GM12878 (cell line): ENCODE results near the gene FTL. TPM values are rescaled to one million over a fixed set of nuclear protein-coding genes. Genes with fewer than 3 reads are reported as not detected.

ENCODE experiments used
- ATAC-seq: fragments of 200-7000 bp; cut with Tn5 transposase; 3 replicates; pipeline ENCODE4 v1.9.1; 2020; ENCODE audit warnings: mild to moderate bottlenecking, moderate library complexity
- BruUV-seq: library from RNA; stranded (reverse); fragments of 400-500 nt; replicated peaks from 2 replicates; lab custom pipeline; 2021; lab: Mats Ljungman, UMichigan
- CTCF ChIA-PET: fragments of 300-600 bp; sonication (Branson Sonifier 250); formaldehyde crosslinking; extraction: SDS; loops from one replicate; lab custom pipeline; 2021; ENCODE audit warnings: inconsistent platforms; lab: Yijun Ruan, JAX
- POLR2A ChIA-PET: fragments of 350-600 bp; formaldehyde crosslinking; extraction: SDS; loops from one replicate; lab custom pipeline; 2021; ENCODE audit warnings: inconsistent platforms; lab: Charles Lee
- RAD21 ChIA-PET: fragments of 300-600 bp; sonication (Branson Sonifier 250); formaldehyde crosslinking; loops from one replicate; lab custom pipeline; 2023; ENCODE audit warnings: antibody characterized with exemption; ENCODE audit not compliant: unreplicated experiment; lab: Charles Lee
- SMC1A ChIA-PET: fragments of 300-600 bp; sonication (Branson Sonifier 250); formaldehyde crosslinking; loops from one replicate; lab custom pipeline; 2023; ENCODE audit not compliant: unreplicated experiment, uncharacterized antibody; lab: Charles Lee
- DNase-seq: peaks from one replicate; pipeline ENCODE4 v3.0.0-alpha.2; 2011; ENCODE audit warnings: low read depth, low spot score
- FAIRE-seq: peaks from 3 replicates; lab custom pipeline; 2011; peaks lifted over from hg19 to GRCh38; lab: Jason Lieb, UNC
- H2AFZ ChIP-seq: 2 replicates; pipeline ENCODE4 v1.6.0; 2011; ENCODE audit warnings: low read depth, low read length, control low read depth; ENCODE audit not compliant: control insufficient read depth
- H3K27ac ChIP-seq: 2 replicates; pipeline ENCODE4 v1.5.1; 2011; ENCODE audit warnings: control low read depth; ENCODE audit not compliant: control insufficient read depth, insufficient read depth
- H3K27me3 ChIP-seq, 2 experiments: replicated peaks in 1 of 2; 2 replicates each; pipeline versions ENCODE4 v1.6.0 to v1.6.1; 2011; ENCODE audit warnings: low read length in 1 of 2; ENCODE audit not compliant: control insufficient read depth in 2 of 2, insufficient read depth in 2 of 2
- H3K36me3 ChIP-seq, 2 experiments: 2 replicates each; pipeline ENCODE4 v1.5.1; 2011; ENCODE audit warnings: low read length in 1 of 2; ENCODE audit not compliant: control insufficient read depth in 2 of 2, insufficient read depth in 2 of 2
- H3K4me1 ChIP-seq: 2 replicates; pipeline ENCODE4 v1.6.1; 2011; ENCODE audit warnings: mild to moderate bottlenecking, low read length, moderate library complexity, mixed read lengths; ENCODE audit not compliant: control insufficient read depth, insufficient read depth
- H3K4me2 ChIP-seq: 2 replicates; pipeline ENCODE4 v1.6.0; 2011; ENCODE audit warnings: control low read depth; ENCODE audit not compliant: control insufficient read depth, insufficient read depth
- H3K4me3 ChIP-seq: fragments of 200-600 bp; sonication (generic); 2 replicates; pipeline ENCODE4 v1.5.1; 2016
- H3K79me2 ChIP-seq: 2 replicates; pipeline ENCODE4 v1.6.0; 2011; ENCODE audit warnings: low read length; ENCODE audit not compliant: control insufficient read depth, insufficient read depth
- H3K9ac ChIP-seq: 2 replicates; pipeline ENCODE4 v1.8.0; 2011; ENCODE audit warnings: low read length, control low read depth, mixed read lengths; ENCODE audit not compliant: control insufficient read depth, insufficient read depth
- H3K9me3 ChIP-seq: replicated peaks from 3 replicates; pipeline ENCODE4 v1.5.1; 2011; ENCODE audit warnings: mild to moderate bottlenecking, low read length; ENCODE audit not compliant: control insufficient read depth, insufficient read depth
- H4K20me1 ChIP-seq: 2 replicates; pipeline ENCODE4 v1.6.0; 2011; ENCODE audit not compliant: control insufficient read depth, insufficient read depth
- ASH2L ChIP-seq: fragments of 300-600, 200-600 bp; sonication (generic); IDR thresholded peaks from 2 replicates; pipeline ENCODE4 v1.6.1; 2017; ENCODE audit warnings: low read depth, mild to moderate bottlenecking, borderline replicate concordance
- CTCF ChIP-seq, 3 experiments: IDR thresholded peaks in 2 of 3; conservative IDR thresholded peaks in 1 of 3; 2 replicates each; pipeline ENCODE4 v1.5.1; 2011; ENCODE audit warnings: low read depth in 3 of 3, low read length in 3 of 3, mild to moderate bottlenecking in 3 of 3, control low read depth in 2 of 3, moderate library complexity in 2 of 3, inconsistent platforms in 1 of 3, mixed read lengths in 1 of 3; ENCODE audit not compliant: control insufficient read depth in 2 of 3, insufficient read depth in 1 of 3; ENCODE audit errors: extremely low read depth in 1 of 3
- KLF5 ChIP-seq: fragments of 450-650 bp; IDR thresholded peaks from 2 replicates; pipeline ENCODE4 v1.6.1; 2014; ENCODE audit warnings: mild to moderate bottlenecking; ENCODE audit not compliant: partially characterized antibody
- MTA2 ChIP-seq: fragments of 450-650 bp; IDR thresholded peaks from 2 replicates; pipeline ENCODE4 v1.6.1; 2016; ENCODE audit warnings: low read depth, mild to moderate bottlenecking, moderate library complexity
- RAD21 ChIP-seq: IDR thresholded peaks from 2 replicates; pipeline ENCODE4 v1.6.1; 2011; ENCODE audit warnings: mild to moderate bottlenecking, low read depth, low read length, moderate library complexity; ENCODE audit not compliant: insufficient read depth
- RCOR1 ChIP-seq: conservative IDR thresholded peaks from 2 replicates; pipeline ENCODE4 v1.6.1; 2012; ENCODE audit warnings: low read depth, low read length, improper control_type of control experiment
- RFX5 ChIP-seq: IDR thresholded peaks from 2 replicates; pipeline ENCODE4 v1.6.1; 2011; ENCODE audit warnings: low read depth, low read length, improper control_type of control experiment
- WRNIP1 ChIP-seq: IDR thresholded peaks from 2 replicates; pipeline ENCODE4 v1.6.1; 2011; ENCODE audit warnings: low read depth, low read length, improper control_type of control experiment, borderline replicate concordance
- WGBS: methylation state at CpG from one replicate; pipeline ENCODE4 v1.1.6; 2016; ENCODE audit warnings: low lambda C conversion rate; ENCODE audit not compliant: insufficient replicate concordance, insufficient coverage; ENCODE audit errors: missing lambda C conversion rate; 5-methylcytosine and 5-hydroxymethylcytosine counted together
- in situ Hi-C: fragments of 300-500 bp; cut with MboI; formaldehyde crosslinking; loops from 9 replicates; pipeline ENCODE4 v1.14.3; 2018; ENCODE audit warnings: mixed read lengths
- intact Hi-C: fragments of 100-400 bp; cut with micrococcal nuclease; formaldehyde crosslinking; loops from one replicate; pipeline ENCODE4 v1.14.2; 2022; ENCODE audit not compliant: unreplicated experiment
- polyA plus RNA-seq, 11 experiments: library from polyadenylated mRNA; depleted of rRNA in 4 of 11; unstranded in 6 of 11; stranded (reverse) in 5 of 11; fragments of >200 nt; fragmentation: Nextera tagmentation in 4 of 11; fragmentation: Illumina TruSeq in 1 of 11; extraction: Ambion mirVana in 4 of 11; extraction: Trizol in 1 of 11; gene quantifications; 1 replicate in 1 of 11; 2 replicates in 10 of 11; pipeline versions ENCODE4 v1.2.1 to v1.2.3, GENCODE V29; 2011 to 2016; ENCODE audit warnings: inconsistent platforms in 2 of 11, missing spikeins in 2 of 11, low read depth in 1 of 11
- total RNA-seq, 4 experiments: library from RNA; depleted of rRNA in 3 of 4; stranded (reverse); fragments of >200 nt in 3 of 4; fragmentation: Illumina TruSeq in 1 of 4; extraction: Trizol in 1 of 4; gene quantifications; 2 replicates each; pipeline versions ENCODE4 v1.2.1 to v1.2.3, GENCODE V29; 2013 to 2021

Gene FTL
- total and polyA plus RNA-seq, 10 of the 15 experiments (the other 5 are each of a cell fraction or from before 2014, with no cell fraction given), result 364 to 8,913 (median 1,595) TPM

GRCh38 chr19:48994035-48994386 is 28.9 kb downstream of the FTL start:
- 2% methylated on average over 12 of the region's 13 CpGs for WGBS
- H3K79me2 ChIP-seq, result peaks cover 53% of the 10 kb centered on the region
- TF ChIP-seq WRNIP1 (0 out of 2 replicates have a peak, but pooled peaks have one; percentile 21), MTA2 (no peak)
- TF ChIP-seq, all 136 proteins: peak for 1
- H3K4me2 ChIP-seq, result peak overlapping the region; percentile 46
- BruUV-seq, result TSS peak; percentile 78
- H3K9me3 ChIP-seq, result no peaks in the 10 kb centered on the region
- intact Hi-C loops (no loop called here), in situ Hi-C loops (no loop called here)
- SMC1A ChIA-PET, result interaction anchor here (0.7 to 1.9 kb wide), 10 partner anchors 14 to 348 kb away, joined by 3 to 11 read pairs (median 5); partner anchors contain the start of genes CA11 and FTL
- H3K4me1 ChIP-seq, result peaks cover 3% of the 10 kb centered on the region
- RAD21 ChIA-PET, result interaction anchor here (1.0 to 2.4 kb wide), 18 partner anchors 15 to 646 kb away, joined by 3 to 17 read pairs (median 6); partner anchors contain the start of genes BCAT2, CGB2, FTL and HSD17B14
- peak overlapping the region; percentile 74 for H3K4me3 ChIP-seq
- H3K9ac ChIP-seq, result peak overlapping the region; percentile 90
- FAIRE-seq, result no peak
- POLR2A ChIA-PET, result interaction anchor here (0.5 to 3.6 kb wide), 23 partner anchors 11 to 1467 kb away, joined by 3 to 41 read pairs (median 4); partner anchors contain the start of genes BAX, CD37, FTL and PPP1R15A
- no peak for DNase-seq
- CTCF ChIA-PET, result interaction anchor here (0.8 to 4.0 kb wide), 29 partner anchors 8 to 372 kb away, joined by 3 to 55 read pairs (median 6); partner anchors contain the start of genes CA11, CGB2, HSD17B14 and LHB
- no peak for ATAC-seq
- H2AFZ ChIP-seq, result peak overlapping the region; percentile 86
- H3K36me3 ChIP-seq, result peaks cover 0 to 2% of the 10 kb centered on the region in 2 experiments; a peak in 3 of 4 replicates
- peak overlapping the region; percentile 73 for H3K27ac ChIP-seq
- no peaks in the 10 kb centered on the region for H4K20me1 ChIP-seq
- H3K27me3 ChIP-seq, result no peaks in the 10 kb centered on the region

GRCh38 chr19:48997972-48998371 is 32.9 kb downstream of the FTL start:
- Histone ChIP-seq H4K20me1 (no peaks in the 10 kb centered on the region), H3K36me3 (no peaks in the 10 kb centered on the region; a peak in 3 of 4 replicates), H2AFZ (no peak overlapping the region), H3K4me2 (no peak overlapping the region), H3K9me3 (no peaks in the 10 kb centered on the region), H3K4me1 (no peaks in the 10 kb centered on the region), H3K79me2 (peaks cover 27% of the 10 kb centered on the region), H3K4me3 (no peak overlapping the region), H3K9ac (no peak overlapping the region), H3K27me3 (no peaks in the 10 kb centered on the region), H3K27ac (no peak overlapping the region)
- no peak for DNase-seq
- no peak for FAIRE-seq
- intact Hi-C loops, result no loop called here
- BruUV-seq, result no TSS peak
- TF ChIP-seq RFX5 (no peak), RCOR1 (no peak), ASH2L (no peak), RAD21 (peak; percentile 33; the same call in 1 of the 2 replicates), KLF5 (no peak), CTCF (IDR thresholded peaks at IDR 0.05 in 2 of 3, conservative IDR thresholded peaks at IDR 0.05 in 1 of 3; ENCODE audit: control insufficient read depth in 2 of 3, extremely low read depth in 1 of 3, insufficient read depth in 1 of 3, low read depth in 3 of 3, low read length in 3 of 3) (peak; percentile 44 to 62 (median 56))
- 61% methylated on average over 5 of the region's 5 CpGs for WGBS
- ChIA-PET SMC1A (interaction anchor here (1.1 to 1.5 kb wide), 2 partner anchors 201 to 210 kb away, joined by 3 to 4 read pairs; no protein-coding TSS in a partner anchor), POLR2A (interaction anchor here (0.5 to 0.6 kb wide), 3 partner anchors 12 to 813 kb away, joined by 4 to 7 read pairs (median 4); no protein-coding TSS in a partner anchor), CTCF (interaction anchor here (1.0 to 3.1 kb wide), 8 partner anchors 10 to 210 kb away, joined by 3 to 16 read pairs (median 4); partner anchors contain the start of gene BAX), RAD21 (no interaction called here)
- in situ Hi-C loops, result no loop called here
- no peak for ATAC-seq
